GM12878 (cell line): Measurements from ENCODE around the gene ST6GALNAC3. TPM values are rescaled to one million over a fixed set of nuclear protein-coding genes. Genes with fewer than 3 reads are reported as not detected.

Experiments
- ATAC-seq: fragments of 200-7000 bp; cut with Tn5 transposase; 3 replicates; pipeline ENCODE4 v1.9.1; 2020; ENCODE audit warnings: mild to moderate bottlenecking, moderate library complexity
- BruUV-seq: library from RNA; stranded (reverse); fragments of 400-500 nt; replicated peaks from 2 replicates; lab custom pipeline; 2021; lab: Mats Ljungman, UMichigan
- CTCF ChIA-PET: fragments of 300-600 bp; sonication (Branson Sonifier 250); formaldehyde crosslinking; extraction: SDS; loops from one replicate; lab custom pipeline; 2021; ENCODE audit warnings: inconsistent platforms; lab: Yijun Ruan, JAX
- POLR2A ChIA-PET: fragments of 350-600 bp; formaldehyde crosslinking; extraction: SDS; loops from one replicate; lab custom pipeline; 2021; ENCODE audit warnings: inconsistent platforms; lab: Charles Lee
- RAD21 ChIA-PET: fragments of 300-600 bp; sonication (Branson Sonifier 250); formaldehyde crosslinking; loops from one replicate; lab custom pipeline; 2023; ENCODE audit warnings: antibody characterized with exemption; ENCODE audit not compliant: unreplicated experiment; lab: Charles Lee
- SMC1A ChIA-PET: fragments of 300-600 bp; sonication (Branson Sonifier 250); formaldehyde crosslinking; loops from one replicate; lab custom pipeline; 2023; ENCODE audit not compliant: unreplicated experiment, uncharacterized antibody; lab: Charles Lee
- DNase-seq: peaks from one replicate; pipeline ENCODE4 v3.0.0-alpha.2; 2011; ENCODE audit warnings: low read depth, low spot score
- FAIRE-seq: peaks from 3 replicates; lab custom pipeline; 2011; peaks lifted over from hg19 to GRCh38; lab: Jason Lieb, UNC
- H2AFZ ChIP-seq: 2 replicates; pipeline ENCODE4 v1.6.0; 2011; ENCODE audit warnings: low read depth, low read length, control low read depth; ENCODE audit not compliant: control insufficient read depth
- H3K27ac ChIP-seq: 2 replicates; pipeline ENCODE4 v1.5.1; 2011; ENCODE audit warnings: control low read depth; ENCODE audit not compliant: control insufficient read depth, insufficient read depth
- H3K27me3 ChIP-seq, 2 experiments: replicated peaks in 1 of 2; 2 replicates each; pipeline versions ENCODE4 v1.6.0 to v1.6.1; 2011; ENCODE audit warnings: low read length in 1 of 2; ENCODE audit not compliant: control insufficient read depth in 2 of 2, insufficient read depth in 2 of 2
- H3K36me3 ChIP-seq, 2 experiments: 2 replicates each; pipeline ENCODE4 v1.5.1; 2011; ENCODE audit warnings: low read length in 1 of 2; ENCODE audit not compliant: control insufficient read depth in 2 of 2, insufficient read depth in 2 of 2
- H3K4me1 ChIP-seq: 2 replicates; pipeline ENCODE4 v1.6.1; 2011; ENCODE audit warnings: mild to moderate bottlenecking, low read length, moderate library complexity, mixed read lengths; ENCODE audit not compliant: control insufficient read depth, insufficient read depth
- H3K4me2 ChIP-seq: 2 replicates; pipeline ENCODE4 v1.6.0; 2011; ENCODE audit warnings: control low read depth; ENCODE audit not compliant: control insufficient read depth, insufficient read depth
- H3K4me3 ChIP-seq: fragments of 200-600 bp; sonication (generic); 2 replicates; pipeline ENCODE4 v1.5.1; 2016
- H3K79me2 ChIP-seq: 2 replicates; pipeline ENCODE4 v1.6.0; 2011; ENCODE audit warnings: low read length; ENCODE audit not compliant: control insufficient read depth, insufficient read depth
- H3K9ac ChIP-seq: 2 replicates; pipeline ENCODE4 v1.8.0; 2011; ENCODE audit warnings: low read length, control low read depth, mixed read lengths; ENCODE audit not compliant: control insufficient read depth, insufficient read depth
- H3K9me3 ChIP-seq: replicated peaks from 3 replicates; pipeline ENCODE4 v1.5.1; 2011; ENCODE audit warnings: mild to moderate bottlenecking, low read length; ENCODE audit not compliant: control insufficient read depth, insufficient read depth
- H4K20me1 ChIP-seq: 2 replicates; pipeline ENCODE4 v1.6.0; 2011; ENCODE audit not compliant: control insufficient read depth, insufficient read depth
- ASH2L ChIP-seq: fragments of 300-600, 200-600 bp; sonication (generic); IDR thresholded peaks from 2 replicates; pipeline ENCODE4 v1.6.1; 2017; ENCODE audit warnings: low read depth, mild to moderate bottlenecking, borderline replicate concordance
- ATF2 ChIP-seq: IDR thresholded peaks from 2 replicates; pipeline ENCODE4 v1.6.1; 2012; ENCODE audit warnings: low read length, inconsistent platforms
- BCLAF1 ChIP-seq: fragments of 450-650 bp; IDR thresholded peaks from 2 replicates; pipeline ENCODE4 v1.6.1; 2017; ENCODE audit warnings: antibody characterized with exemption, mild to moderate bottlenecking, moderate library complexity
- GATAD2B ChIP-seq: fragments of 450-650 bp; conservative IDR thresholded peaks from 2 replicates; pipeline ENCODE4 v1.6.1; 2017; ENCODE audit warnings: low read depth, mild to moderate bottlenecking, moderate library complexity
- IRF4 ChIP-seq: IDR thresholded peaks from 2 replicates; pipeline ENCODE4 v1.6.1; 2011; ENCODE audit warnings: low read depth, low read length
- LARP7 ChIP-seq: fragments of 450-650 bp; IDR thresholded peaks from 2 replicates; pipeline ENCODE4 v1.6.1; 2017; ENCODE audit warnings: mild to moderate bottlenecking
- NBN ChIP-seq: fragments of 450-650 bp; IDR thresholded peaks from 2 replicates; pipeline ENCODE4 v1.6.1; 2016
- NFXL1 ChIP-seq: fragments of 450-650 bp; IDR thresholded peaks from 2 replicates; pipeline ENCODE4 v1.6.1; 2017; ENCODE audit warnings: antibody characterized with exemption, mild to moderate bottlenecking, borderline replicate concordance
- NFYB ChIP-seq: IDR thresholded peaks from 2 replicates; pipeline ENCODE4 v1.6.1; 2011; ENCODE audit warnings: low read depth, mild to moderate bottlenecking, low read length, improper control_type of control experiment, moderate library complexity; ENCODE audit not compliant: insufficient read depth
- NKRF ChIP-seq: fragments of 450-650 bp; conservative IDR thresholded peaks from 2 replicates; pipeline ENCODE4 v1.6.1; 2017; ENCODE audit warnings: mild to moderate bottlenecking, moderate library complexity
- RBBP5 ChIP-seq: fragments of 200-600 bp; sonication (generic); conservative IDR thresholded peaks from 2 replicates; pipeline ENCODE4 v1.6.1; 2016
- YBX1 ChIP-seq: fragments of 450-650 bp; IDR thresholded peaks from 2 replicates; pipeline ENCODE4 v1.6.1; 2016; ENCODE audit warnings: antibody characterized with exemption
- ZNF274 ChIP-seq: IDR thresholded peaks from one replicate; pipeline ENCODE4 v1.8.0; 2011; ENCODE audit not compliant: insufficient read length, insufficient read depth
- ZNF622 ChIP-seq: fragments of 450-650 bp; IDR thresholded peaks from 2 replicates; pipeline ENCODE4 v1.6.1; 2017; ENCODE audit warnings: mild to moderate bottlenecking, inconsistent platforms
- ZNF687 ChIP-seq: fragments of 450-650 bp; IDR thresholded peaks from 2 replicates; pipeline ENCODE4 v1.6.1; 2017; ENCODE audit warnings: mild to moderate bottlenecking, moderate library complexity
- WGBS: methylation state at CpG from one replicate; pipeline ENCODE4 v1.1.6; 2016; ENCODE audit warnings: low lambda C conversion rate; ENCODE audit not compliant: insufficient replicate concordance, insufficient coverage; ENCODE audit errors: missing lambda C conversion rate; 5-methylcytosine and 5-hydroxymethylcytosine counted together
- in situ Hi-C: fragments of 300-500 bp; cut with MboI; formaldehyde crosslinking; loops from 9 replicates; pipeline ENCODE4 v1.14.3; 2018; ENCODE audit warnings: mixed read lengths
- intact Hi-C: fragments of 100-400 bp; cut with micrococcal nuclease; formaldehyde crosslinking; loops from one replicate; pipeline ENCODE4 v1.14.2; 2022; ENCODE audit not compliant: unreplicated experiment
- polyA plus RNA-seq, 11 experiments: library from polyadenylated mRNA; depleted of rRNA in 4 of 11; unstranded in 6 of 11; stranded (reverse) in 5 of 11; fragments of >200 nt; fragmentation: Nextera tagmentation in 4 of 11; fragmentation: Illumina TruSeq in 1 of 11; extraction: Ambion mirVana in 4 of 11; extraction: Trizol in 1 of 11; gene quantifications; 1 replicate in 1 of 11; 2 replicates in 10 of 11; pipeline versions ENCODE4 v1.2.1 to v1.2.3, GENCODE V29; 2011 to 2016; ENCODE audit warnings: inconsistent platforms in 2 of 11, missing spikeins in 2 of 11, low read depth in 1 of 11
- total RNA-seq, 4 experiments: library from RNA; depleted of rRNA in 3 of 4; stranded (reverse); fragments of >200 nt in 3 of 4; fragmentation: Illumina TruSeq in 1 of 4; extraction: Trizol in 1 of 4; gene quantifications; 2 replicates each; pipeline versions ENCODE4 v1.2.1 to v1.2.3, GENCODE V29; 2013 to 2021

The ST6GALNAC3 gene
- total and polyA plus RNA-seq, 10 of the 15 experiments (the other 5 are each of a cell fraction or from before 2014, with no cell fraction given) = 0.04 to 0.68 (median 0.18) TPM; not detected in 3

GRCh38 chr1:76101548-76101947, 27.0 kb downstream of the ST6GALNAC3 start (continued):
- TF ChIP-seq BCLAF1 = no peak
- no peak for TF ChIP-seq NKRF
- TF ChIP-seq NFYB = no peak

- Histone ChIP-seq H3K36me3 (no peaks in the 10 kb centered on the region), H3K4me3 (no peak overlapping the region), H3K9ac (no peak overlapping the region), H3K4me2 (no peak overlapping the region), H2AFZ (no peak overlapping the region), H3K4me1 (no peaks in the 10 kb centered on the region), H3K9me3 (no peaks in the 10 kb centered on the region), H4K20me1 (no peaks in the 10 kb centered on the region), H3K27me3 (no peaks in the 10 kb centered on the region), H3K27ac (no peak overlapping the region), H3K79me2 (no peaks in the 10 kb centered on the region)
- ChIA-PET RAD21 (no interaction called here), POLR2A (no interaction called here), SMC1A (no interaction called here), CTCF (no interaction called here)
- in situ Hi-C loops = no loop called here
- intact Hi-C loops = no loop called here
- no peak for ATAC-seq
- no peak for DNase-seq
- no peak for FAIRE-seq
- BruUV-seq = no TSS peak
- 76% methylated on average over 1 of the region's 1 CpG for WGBS
- TF ChIP-seq LARP7 = no peak
- TF ChIP-seq ZNF622 = no peak
- TF ChIP-seq GATAD2B = no peak
- no peak for TF ChIP-seq RBBP5
- no peak for TF ChIP-seq ZNF274
- no peak for TF ChIP-seq IRF4
- TF ChIP-seq ATF2 = no peak
- TF ChIP-seq NBN = no peak
- TF ChIP-seq NFXL1 = no peak
- TF ChIP-seq ASH2L = no peak
- TF ChIP-seq YBX1 = no peak
- TF ChIP-seq ZNF687 = no peak
Observed at GRCh38 chr1:76102046-76102445, 27.5 kb downstream of the ST6GALNAC3 start.
